ENCODE results near the gene RBM6. TPM values are rescaled to one million over a fixed set of nuclear protein-coding genes. Genes with fewer than 3 reads are reported as not detected.

The RBM6 gene
- total RNA-seq, 1 experiment from 2014 or later: 90.7 TPM

DNA sequence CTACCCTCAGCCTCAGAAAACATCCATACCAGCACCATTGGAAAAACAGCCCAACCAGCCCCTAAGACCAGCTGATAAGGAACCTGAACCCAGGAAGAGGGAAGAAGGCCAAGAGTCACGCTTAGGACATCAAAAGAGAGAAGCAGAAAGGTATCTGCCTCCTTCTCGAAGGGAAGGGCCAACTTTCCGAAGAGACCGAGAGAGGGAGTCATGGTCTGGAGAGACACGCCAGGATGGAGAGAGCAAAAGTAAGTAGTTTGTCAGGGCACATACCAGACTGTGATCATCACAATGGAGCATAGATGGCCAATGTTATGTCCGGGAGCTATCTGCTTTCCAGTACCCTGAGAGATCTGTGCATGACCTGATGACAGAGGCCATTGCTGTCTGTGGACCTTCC lies 117.8 kb downstream of the RBM6 start:
- WGBS (ENCODE audit: extremely low coverage, insufficient read length, low lambda C conversion rate): no CpG with 5 or more reads among the region's 6 CpGs
- no peak overlapping the region for H3K18ac ChIP-seq (ENCODE audit: insufficient read length, low read depth, low read length)
- H2AFZ ChIP-seq (ENCODE audit: low read length): no peak overlapping the region
- H3K23me2 ChIP-seq (ENCODE audit: insufficient read length, low read depth, low read length, poor library complexity, severe bottlenecking): no peaks in the 10 kb centered on the region
- no peak overlapping the region for H3K4ac ChIP-seq (ENCODE audit: low read depth, low read length)
- no peaks in the 10 kb centered on the region for H3K4me1 ChIP-seq (ENCODE audit: insufficient read depth, low read length)
- H3K27ac ChIP-seq (ENCODE audit: insufficient read length, low read depth, low read length): no peak overlapping the region
- no peak overlapping the region for H3T11ph ChIP-seq (ENCODE audit: low read length)
- no peak overlapping the region for H4K8ac ChIP-seq (replicated peaks; ENCODE audit: insufficient read length, low read depth, low read length)
- no peak overlapping the region for H3K9ac ChIP-seq (ENCODE audit: extremely low read depth, insufficient read length, low read length)
- no peaks in the 10 kb centered on the region for H3K4me1 Mint-ChIP-seq
- no peak overlapping the region for H4K5ac ChIP-seq (ENCODE audit: insufficient read length, low read depth, low read length)
- H2BK120ac ChIP-seq (ENCODE audit: low read depth, low read length, poor library complexity, severe bottlenecking): no peak overlapping the region
- no peak overlapping the region for H3K56ac ChIP-seq (ENCODE audit: insufficient read length, low read depth, low read length)
- no peak overlapping the region for H3K23ac ChIP-seq (ENCODE audit: insufficient read length, low read depth, low read length)
- H2BK20ac ChIP-seq (ENCODE audit: low read depth, low read length, poor library complexity, severe bottlenecking): no peak overlapping the region
- no peak for DNase-seq
- no peak overlapping the region for H3K14ac ChIP-seq (ENCODE audit: insufficient read depth, low read length)
- no peak overlapping the region for H2BK12ac ChIP-seq (ENCODE audit: insufficient read length, low read depth, low read length)
- H3K36me3 Mint-ChIP-seq (ENCODE audit: insufficient read depth in 1 of 3, low read depth in 3 of 3): peaks cover 41 to 77% (median 73%) of the 10 kb centered on the region in 3 experiments; a peak in 6 of 7 replicates
- H3K79me2 ChIP-seq (ENCODE audit: insufficient read depth, low read length): no peaks in the 10 kb centered on the region
- no peaks in the 10 kb centered on the region for H4K20me1 ChIP-seq (ENCODE audit: control insufficient read depth, insufficient read depth, insufficient read length)
- H3K9me3 ChIP-seq (ENCODE audit: control insufficient read depth, low read depth, low read length): no peaks in the 10 kb centered on the region
- no peaks in the 10 kb centered on the region for H3K79me1 ChIP-seq (ENCODE audit: insufficient read depth, low read depth, low read length, poor library complexity, severe bottlenecking)
- H3K27me3 ChIP-seq (ENCODE audit: insufficient read depth, low read length): no peaks in the 10 kb centered on the region
- H3K4me2 ChIP-seq (ENCODE audit: insufficient read depth, insufficient read length, low read length): no peak overlapping the region
- H3K4me3 Mint-ChIP-seq: no peak overlapping the region
- no peak overlapping the region for H2BK5ac ChIP-seq (ENCODE audit: insufficient read length, low read length)
- no peaks in the 10 kb centered on the region for H3K27me3 Mint-ChIP-seq (ENCODE audit: low read depth)
- no peak overlapping the region for H4K91ac ChIP-seq (ENCODE audit: insufficient read length, low read depth, low read length)
- H2AK5ac ChIP-seq (ENCODE audit: insufficient read length, low read length): no peak overlapping the region
- H3K9me3 Mint-ChIP-seq: no peaks in the 10 kb centered on the region
- TF ChIP-seq, protein P1, sequence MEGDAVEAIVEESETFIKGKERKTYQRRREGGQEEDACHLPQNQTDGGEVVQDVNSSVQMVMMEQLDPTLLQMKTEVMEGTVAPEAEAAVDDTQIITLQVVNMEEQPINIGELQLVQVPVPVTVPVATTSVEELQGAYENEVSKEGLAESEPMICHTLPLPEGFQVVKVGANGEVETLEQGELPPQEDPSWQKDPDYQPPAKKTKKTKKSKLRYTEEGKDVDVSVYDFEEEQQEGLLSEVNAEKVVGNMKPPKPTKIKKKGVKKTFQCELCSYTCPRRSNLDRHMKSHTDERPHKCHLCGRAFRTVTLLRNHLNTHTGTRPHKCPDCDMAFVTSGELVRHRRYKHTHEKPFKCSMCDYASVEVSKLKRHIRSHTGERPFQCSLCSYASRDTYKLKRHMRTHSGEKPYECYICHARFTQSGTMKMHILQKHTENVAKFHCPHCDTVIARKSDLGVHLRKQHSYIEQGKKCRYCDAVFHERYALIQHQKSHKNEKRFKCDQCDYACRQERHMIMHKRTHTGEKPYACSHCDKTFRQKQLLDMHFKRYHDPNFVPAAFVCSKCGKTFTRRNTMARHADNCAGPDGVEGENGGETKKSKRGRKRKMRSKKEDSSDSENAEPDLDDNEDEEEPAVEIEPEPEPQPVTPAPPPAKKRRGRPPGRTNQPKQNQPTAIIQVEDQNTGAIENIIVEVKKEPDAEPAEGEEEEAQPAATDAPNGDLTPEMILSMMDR (conservative IDR thresholded peaks at IDR 0.05): no peak
- no peak overlapping the region for H2BK15ac ChIP-seq (ENCODE audit: low read depth, low read length)
- no peak overlapping the region for H3K27ac Mint-ChIP-seq
